HepG2 (cell line): ENCODE results near the gene NEAT1. TPM values are rescaled to one million over a fixed set of nuclear protein-coding genes. Genes with fewer than 3 reads are reported as not detected.

Experiments used
- ATAD3A ChIP-seq: sonication (generic); formaldehyde crosslinking; IDR thresholded peaks from 2 replicates; pipeline ENCODE4 v1.4.0; 2020; ENCODE audit warnings: missing genetic modification reagents
- CAMTA2 ChIP-seq: sonication (generic); formaldehyde crosslinking; IDR thresholded peaks from 2 replicates; pipeline ENCODE4 v1.4.0; 2020; ENCODE audit warnings: mild to moderate bottlenecking, missing genetic modification reagents, borderline replicate concordance
- CEBPG ChIP-seq: IDR thresholded peaks from 2 replicates; pipeline ENCODE4 v1.6.1; 2016
- GPN1 ChIP-seq: sonication (generic); formaldehyde crosslinking; IDR thresholded peaks from 2 replicates; pipeline ENCODE4 v1.5.1; 2020; ENCODE audit warnings: missing genetic modification reagents, borderline replicate concordance
- HDAC2 ChIP-seq: sonication (generic); formaldehyde crosslinking; IDR thresholded peaks from 2 replicates; pipeline ENCODE4 v1.4.0; 2020; ENCODE audit warnings: missing genetic modification reagents
- HES4 ChIP-seq: sonication (generic); formaldehyde crosslinking; IDR thresholded peaks from 2 replicates; pipeline ENCODE4 v1.9.0; 2021; ENCODE audit warnings: mild to moderate bottlenecking, missing genetic modification reagents, borderline replicate concordance
- JUND ChIP-seq: sonication (generic); formaldehyde crosslinking; IDR thresholded peaks from 2 replicates; pipeline ENCODE4 v1.8.0; 2022; ENCODE audit warnings: mild to moderate bottlenecking, missing genetic modification reagents
- MAFK ChIP-seq, 2 experiments: IDR thresholded peaks in 1 of 2; conservative IDR thresholded peaks in 1 of 2; 2 replicates each; pipeline ENCODE4 v1.6.1; 2011; ENCODE audit warnings: improper control_type of control experiment in 2 of 2, low read length in 2 of 2
- MTF2 ChIP-seq: sonication (generic); formaldehyde crosslinking; IDR thresholded peaks from 2 replicates; pipeline ENCODE4 v1.5.0; 2020; ENCODE audit warnings: missing genetic modification reagents, borderline replicate concordance
- PAWR ChIP-seq: sonication (generic); formaldehyde crosslinking; IDR thresholded peaks from 2 replicates; pipeline ENCODE4 v1.4.0; 2020; ENCODE audit warnings: missing genetic modification reagents, mild to moderate bottlenecking, borderline replicate concordance
- PHF20 ChIP-seq: sonication (generic); formaldehyde crosslinking; IDR thresholded peaks from 2 replicates; pipeline ENCODE4 v1.5.0; 2020; ENCODE audit warnings: mild to moderate bottlenecking, missing genetic modification reagents
- PHF21A ChIP-seq: sonication (generic); formaldehyde crosslinking; IDR thresholded peaks from 2 replicates; pipeline ENCODE4 v1.5.0; 2020; ENCODE audit warnings: mild to moderate bottlenecking, missing genetic modification reagents
- POGZ ChIP-seq: sonication (generic); formaldehyde crosslinking; IDR thresholded peaks from 2 replicates; pipeline ENCODE4 v1.4.0; 2020; ENCODE audit warnings: mild to moderate bottlenecking, missing genetic modification reagents
- RARG ChIP-seq: sonication (generic); formaldehyde crosslinking; IDR thresholded peaks from 2 replicates; pipeline ENCODE4 v1.4.0; 2020; ENCODE audit warnings: low read depth, mild to moderate bottlenecking, missing genetic modification reagents
- RBM22 ChIP-seq: fragments of 200-400 bp; formaldehyde crosslinking; optimal IDR thresholded peaks from 2 replicates; pipeline ENCODE3; 2017; ENCODE audit warnings: mild to moderate bottlenecking, low read length, moderate library complexity
- RFX1 ChIP-seq: fragments of 450-650 bp; IDR thresholded peaks from 2 replicates; pipeline ENCODE4 v1.6.1; 2017
- THAP11 ChIP-seq: IDR thresholded peaks from 2 replicates; pipeline ENCODE4 v1.6.1; 2016; ENCODE audit warnings: missing biosample characterization, missing genetic modification reagents
- YY1 ChIP-seq: IDR thresholded peaks from 2 replicates; pipeline ENCODE4 v1.6.1; 2011; ENCODE audit warnings: low read length, low read depth, moderate library complexity, mild to moderate bottlenecking; ENCODE audit not compliant: insufficient read depth, insufficient replicate concordance
- ZBTB42 ChIP-seq: sonication (generic); formaldehyde crosslinking; IDR thresholded peaks from 2 replicates; pipeline ENCODE4 v1.5.0; 2020; ENCODE audit warnings: mild to moderate bottlenecking, missing genetic modification reagents
- ZFP90 ChIP-seq: sonication (generic); formaldehyde crosslinking; IDR thresholded peaks from 2 replicates; pipeline ENCODE4 v1.8.0; 2022; ENCODE audit warnings: missing genetic modification reagents, mild to moderate bottlenecking, inconsistent platforms, borderline replicate concordance
- ZIK1 ChIP-seq: sonication (generic); formaldehyde crosslinking; IDR thresholded peaks from 2 replicates; pipeline ENCODE4 v1.5.0; 2020; ENCODE audit warnings: mild to moderate bottlenecking, low read depth, missing genetic modification reagents, borderline replicate concordance
- ZNF256 ChIP-seq: sonication (generic); formaldehyde crosslinking; conservative IDR thresholded peaks from 2 replicates; pipeline ENCODE4 v1.4.0; 2020; ENCODE audit warnings: missing genetic modification reagents
- ZNF441 ChIP-seq: sonication (generic); formaldehyde crosslinking; IDR thresholded peaks from 2 replicates; pipeline ENCODE4 v1.7.0; 2021; ENCODE audit warnings: missing genetic modification reagents, borderline replicate concordance
- ZNF670 ChIP-seq: sonication (generic); formaldehyde crosslinking; IDR thresholded peaks from 2 replicates; pipeline ENCODE4 v1.8.0; 2022; ENCODE audit warnings: mild to moderate bottlenecking, missing genetic modification reagents, borderline replicate concordance
- ZNF891 ChIP-seq: sonication (generic); formaldehyde crosslinking; IDR thresholded peaks from 2 replicates; pipeline ENCODE4 v1.5.0; 2020; ENCODE audit warnings: mild to moderate bottlenecking, missing genetic modification reagents
- polyA plus RNA-seq, 8 experiments: library from polyadenylated mRNA; depleted of rRNA in 3 of 8; stranded (reverse) in 7 of 8; unstranded in 1 of 8; fragments of >200 nt; fragmentation: Illumina TruSeq in 4 of 8; extraction: Trizol in 4 of 8; gene quantifications; 2 replicates each; pipeline versions ENCODE4 v1.2.1 to v1.2.3, GENCODE V29; 2011 to 2016; ENCODE audit warnings: low read depth in 4 of 8, missing spikeins in 1 of 8, mixed read lengths in 1 of 8; ENCODE audit not compliant: insufficient read depth in 1 of 8
- total RNA-seq, 5 experiments: library from RNA; depleted of rRNA; stranded (reverse); fragments of >200 nt; fragmentation: Illumina TruSeq; extraction: Trizol; gene quantifications; 2 replicates each; pipeline ENCODE4 v1.2.3, GENCODE V29; 2016; ENCODE audit warnings: low read depth in 1 of 5
- TF ChIP-seq, protein P1 (sequence below): sonication (generic); formaldehyde crosslinking; IDR thresholded peaks from 2 replicates; pipeline ENCODE4 v1.8.0; 2022; ENCODE audit warnings: low read depth, missing genetic modification reagents
- TF ChIP-seq, protein P2 (sequence below): sonication (generic); formaldehyde crosslinking; IDR thresholded peaks from 2 replicates; pipeline ENCODE4 v1.4.0; 2020; ENCODE audit warnings: mild to moderate bottlenecking, missing genetic modification reagents
- TF ChIP-seq, protein P3 (sequence below): fragments of 450-650 bp; IDR thresholded peaks from 2 replicates; pipeline ENCODE4 v1.6.1; 2016

The NEAT1 gene
- total and polyA plus RNA-seq, 2 of the 13 experiments (the other 11 are each of a cell fraction or from before 2014, with no cell fraction given) = 20.5 to 41.2 TPM

DNA sequence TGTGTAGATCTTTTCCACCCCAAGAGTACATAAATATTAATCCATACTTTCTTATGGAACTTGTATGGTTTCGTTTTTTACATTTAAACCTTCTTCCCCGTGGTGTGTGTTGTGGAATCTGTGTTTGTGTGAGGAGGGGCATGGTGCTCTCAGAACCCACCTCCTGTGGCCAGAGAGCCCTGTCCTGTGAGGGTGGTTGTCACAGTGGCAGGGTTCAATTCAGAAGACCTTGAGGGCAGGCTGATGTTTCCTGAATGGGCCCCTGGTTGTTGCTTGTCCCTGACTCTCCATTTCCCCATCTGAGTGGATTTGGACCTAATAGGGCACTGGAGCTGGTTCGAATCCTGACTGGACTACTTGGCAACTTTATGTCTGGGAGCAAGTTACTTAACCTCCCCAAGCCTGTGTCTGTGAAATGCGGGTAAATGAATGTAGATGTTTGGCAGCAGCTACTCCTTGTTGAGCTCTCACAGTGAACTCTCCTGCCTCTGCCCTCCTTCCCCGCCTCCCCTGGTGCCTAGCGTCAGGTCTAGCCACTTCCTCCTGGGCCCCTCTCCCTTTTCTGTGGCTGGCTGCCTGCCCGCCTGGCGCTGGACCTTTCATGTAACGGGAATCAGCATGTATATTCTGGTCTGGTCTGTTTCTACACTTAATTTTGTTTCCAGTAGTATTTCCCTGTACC lies 7.3 kb downstream of the NEAT1 start (continued):
- TF ChIP-seq ZBTB42 = no peak
- TF ChIP-seq CAMTA2 (CRISPR knock-in tag) = no peak
- TF ChIP-seq PHF21A (CRISPR knock-in tag) = no peak
- TF ChIP-seq RBM22 = peak; percentile 99
- TF ChIP-seq RARG (CRISPR knock-in tag) = no peak
- no peak for TF ChIP-seq MAFK (conservative IDR thresholded peaks at IDR 0.05 in 1 of 2, IDR thresholded peaks at IDR 0.05 in 1 of 2; ENCODE audit: low read length in 2 of 2)
- no peak for TF ChIP-seq PHF20 (CRISPR knock-in tag)
- TF ChIP-seq, protein P1, sequence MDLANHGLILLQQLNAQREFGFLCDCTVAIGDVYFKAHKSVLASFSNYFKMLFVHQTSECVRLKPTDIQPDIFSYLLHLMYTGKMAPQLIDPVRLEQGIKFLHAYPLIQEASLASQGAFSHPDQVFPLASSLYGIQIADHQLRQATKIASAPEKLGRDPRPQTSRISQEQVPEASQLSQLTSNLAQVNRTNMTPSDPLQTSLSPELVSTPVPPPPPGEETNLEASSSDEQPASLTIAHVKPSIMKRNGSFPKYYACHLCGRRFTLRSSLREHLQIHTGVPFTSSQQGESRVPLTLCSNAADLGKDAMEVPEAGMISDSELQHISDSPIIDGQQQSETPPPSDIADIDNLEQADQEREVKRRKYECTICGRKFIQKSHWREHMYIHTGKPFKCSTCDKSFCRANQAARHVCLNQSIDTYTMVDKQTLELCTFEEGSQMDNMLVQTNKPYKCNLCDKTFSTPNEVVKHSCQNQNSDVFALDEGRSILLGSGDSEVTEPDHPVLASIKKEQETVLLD (CRISPR knock-in tag) = no peak
- TF ChIP-seq ZNF670 (CRISPR knock-in tag) = no peak
- TF ChIP-seq ZNF441 = no peak
- no peak for TF ChIP-seq HES4 (CRISPR knock-in tag)
- no peak for TF ChIP-seq POGZ (CRISPR knock-in tag)
- no peak for TF ChIP-seq ZNF256 (CRISPR knock-in tag)
- TF ChIP-seq CEBPG = no peak
- TF ChIP-seq, protein P2, sequence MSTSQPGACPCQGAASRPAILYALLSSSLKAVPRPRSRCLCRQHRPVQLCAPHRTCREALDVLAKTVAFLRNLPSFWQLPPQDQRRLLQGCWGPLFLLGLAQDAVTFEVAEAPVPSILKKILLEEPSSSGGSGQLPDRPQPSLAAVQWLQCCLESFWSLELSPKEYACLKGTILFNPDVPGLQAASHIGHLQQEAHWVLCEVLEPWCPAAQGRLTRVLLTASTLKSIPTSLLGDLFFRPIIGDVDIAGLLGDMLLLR = no peak
- no peak for TF ChIP-seq GPN1 (CRISPR knock-in tag)
- TF ChIP-seq MTF2 (CRISPR knock-in tag) = no peak
- TF ChIP-seq THAP11 (CRISPR knock-in tag) = no peak
- TF ChIP-seq YY1 = no peak
- no peak for TF ChIP-seq ZNF891 (CRISPR knock-in tag)
- TF ChIP-seq, protein P3, sequence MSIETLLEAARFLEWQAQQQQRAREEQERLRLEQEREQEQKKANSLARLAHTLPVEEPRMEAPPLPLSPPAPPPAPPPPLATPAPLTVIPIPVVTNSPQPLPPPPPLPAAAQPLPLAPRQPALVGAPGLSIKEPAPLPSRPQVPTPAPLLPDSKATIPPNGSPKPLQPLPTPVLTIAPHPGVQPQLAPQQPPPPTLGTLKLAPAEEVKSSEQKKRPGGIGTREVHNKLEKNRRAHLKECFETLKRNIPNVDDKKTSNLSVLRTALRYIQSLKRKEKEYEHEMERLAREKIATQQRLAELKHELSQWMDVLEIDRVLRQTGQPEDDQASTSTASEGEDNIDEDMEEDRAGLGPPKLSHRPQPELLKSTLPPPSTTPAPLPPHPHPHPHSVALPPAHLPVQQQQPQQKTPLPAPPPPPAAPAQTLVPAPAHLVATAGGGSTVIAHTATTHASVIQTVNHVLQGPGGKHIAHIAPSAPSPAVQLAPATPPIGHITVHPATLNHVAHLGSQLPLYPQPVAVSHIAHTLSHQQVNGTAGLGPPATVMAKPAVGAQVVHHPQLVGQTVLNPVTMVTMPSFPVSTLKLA = no peak
- no peak for TF ChIP-seq ATAD3A (CRISPR knock-in tag)
- no peak for TF ChIP-seq ZFP90
- TF ChIP-seq ZIK1 = no peak
- no peak for TF ChIP-seq JUND
- TF ChIP-seq HDAC2 = no peak
- no peak for TF ChIP-seq RFX1
- TF ChIP-seq PAWR (CRISPR knock-in tag) = no peak
